Coronary artery (tissue), 2 donors: ENCODE data around the gene TSHZ1.

ENCODE experiments used
- DNase-seq: peaks from one replicate; pipeline ENCODE4 v3.0.0-alpha.2; 2017; ENCODE audit warnings: low spot score
- H3K27ac ChIP-seq, 2 donors: fragments of 200-600 bp; sonication (generic); one replicate each; pipeline ENCODE4 v1.5.1; 2016 to 2019
- H3K4me3 ChIP-seq: fragments of 200-600 bp; sonication (generic); 2 replicates; pipeline ENCODE4 v1.5.1; 2016; ENCODE audit warnings: mild to moderate bottlenecking, moderate library complexity
- TF ChIP-seq, protein P1 (sequence below): fragments of 200-600 bp; sonication (generic); IDR thresholded peaks from one replicate; pipeline ENCODE4 v1.5.1; 2019; ENCODE audit warnings: antibody characterized with exemption

TSHZ1 gene

GRCh38 chr18:75165926-75166325 is 44.7 kb upstream of the TSHZ1 start:
- Histone ChIP-seq H3K4me3 (no peak overlapping the region), H3K27ac (no peak overlapping the region)
- DNase-seq, result peak; percentile 57
- TF ChIP-seq, protein P1, sequence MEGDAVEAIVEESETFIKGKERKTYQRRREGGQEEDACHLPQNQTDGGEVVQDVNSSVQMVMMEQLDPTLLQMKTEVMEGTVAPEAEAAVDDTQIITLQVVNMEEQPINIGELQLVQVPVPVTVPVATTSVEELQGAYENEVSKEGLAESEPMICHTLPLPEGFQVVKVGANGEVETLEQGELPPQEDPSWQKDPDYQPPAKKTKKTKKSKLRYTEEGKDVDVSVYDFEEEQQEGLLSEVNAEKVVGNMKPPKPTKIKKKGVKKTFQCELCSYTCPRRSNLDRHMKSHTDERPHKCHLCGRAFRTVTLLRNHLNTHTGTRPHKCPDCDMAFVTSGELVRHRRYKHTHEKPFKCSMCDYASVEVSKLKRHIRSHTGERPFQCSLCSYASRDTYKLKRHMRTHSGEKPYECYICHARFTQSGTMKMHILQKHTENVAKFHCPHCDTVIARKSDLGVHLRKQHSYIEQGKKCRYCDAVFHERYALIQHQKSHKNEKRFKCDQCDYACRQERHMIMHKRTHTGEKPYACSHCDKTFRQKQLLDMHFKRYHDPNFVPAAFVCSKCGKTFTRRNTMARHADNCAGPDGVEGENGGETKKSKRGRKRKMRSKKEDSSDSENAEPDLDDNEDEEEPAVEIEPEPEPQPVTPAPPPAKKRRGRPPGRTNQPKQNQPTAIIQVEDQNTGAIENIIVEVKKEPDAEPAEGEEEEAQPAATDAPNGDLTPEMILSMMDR, result no peak

DNA sequence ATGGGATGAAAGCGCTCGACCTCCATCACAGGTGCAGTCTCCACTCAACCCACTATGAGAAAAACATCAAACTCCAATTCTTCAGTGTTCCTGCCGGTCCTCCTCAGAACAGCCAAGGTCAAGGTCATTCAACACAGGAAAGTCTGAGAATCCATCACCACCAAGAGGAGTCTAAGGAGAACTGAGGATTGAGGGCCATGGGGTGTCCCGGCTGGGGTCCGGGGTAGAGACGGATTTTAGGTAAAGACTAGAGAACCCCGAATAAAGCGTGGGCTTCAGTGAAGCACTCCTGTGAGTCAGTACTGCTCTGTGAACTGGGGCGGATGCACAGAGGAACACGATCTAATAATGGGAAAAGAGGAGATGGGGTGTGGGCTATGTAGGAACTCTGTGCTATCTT is 43.5 kb upstream of the TSHZ1 start:
- no peak overlapping the region for H3K27ac ChIP-seq
- TF ChIP-seq, protein P1, result no peak
- no peak overlapping the region for H3K4me3 ChIP-seq
- DNase-seq, result peak; percentile 59

GRCh38 chr18:75167759-75168618 is 42.6 kb upstream of the TSHZ1 start:
- no peak overlapping the region for H3K27ac ChIP-seq
- DNase-seq, result peak; percentile 64
- peak overlapping the region; percentile 30 for H3K4me3 ChIP-seq
- TF ChIP-seq, protein P1, result no peak

DNA sequence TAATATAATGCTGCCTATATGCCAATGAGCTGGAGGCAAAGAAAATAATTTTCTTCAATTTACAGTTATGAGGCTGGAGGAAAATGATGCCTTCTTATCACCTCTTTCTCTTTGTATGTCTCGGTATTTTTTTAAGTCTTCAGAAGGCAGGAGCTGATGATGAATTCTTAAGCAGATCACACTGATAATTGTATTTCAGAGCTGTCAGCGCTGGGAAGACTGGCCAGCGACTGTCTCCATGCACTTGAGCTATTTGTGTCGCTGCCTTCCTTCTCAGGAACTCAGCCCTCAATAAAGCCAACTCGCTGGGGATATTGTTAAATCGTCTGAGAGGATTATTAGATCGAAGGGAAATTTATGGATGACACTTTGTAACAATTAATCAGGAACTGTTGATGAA is 42.0 kb upstream of the TSHZ1 start:
- no peak for DNase-seq
- H3K27ac ChIP-seq, result no peak overlapping the region
- TF ChIP-seq, protein P1, result no peak
- no peak overlapping the region for H3K4me3 ChIP-seq

GRCh38 chr18:75169411-75169810 is 41.2 kb upstream of the TSHZ1 start:
- Histone ChIP-seq H3K4me3 (no peak overlapping the region), H3K27ac (no peak overlapping the region)
- TF ChIP-seq, protein P1, result no peak
- DNase-seq, result peak; percentile 31

DNA sequence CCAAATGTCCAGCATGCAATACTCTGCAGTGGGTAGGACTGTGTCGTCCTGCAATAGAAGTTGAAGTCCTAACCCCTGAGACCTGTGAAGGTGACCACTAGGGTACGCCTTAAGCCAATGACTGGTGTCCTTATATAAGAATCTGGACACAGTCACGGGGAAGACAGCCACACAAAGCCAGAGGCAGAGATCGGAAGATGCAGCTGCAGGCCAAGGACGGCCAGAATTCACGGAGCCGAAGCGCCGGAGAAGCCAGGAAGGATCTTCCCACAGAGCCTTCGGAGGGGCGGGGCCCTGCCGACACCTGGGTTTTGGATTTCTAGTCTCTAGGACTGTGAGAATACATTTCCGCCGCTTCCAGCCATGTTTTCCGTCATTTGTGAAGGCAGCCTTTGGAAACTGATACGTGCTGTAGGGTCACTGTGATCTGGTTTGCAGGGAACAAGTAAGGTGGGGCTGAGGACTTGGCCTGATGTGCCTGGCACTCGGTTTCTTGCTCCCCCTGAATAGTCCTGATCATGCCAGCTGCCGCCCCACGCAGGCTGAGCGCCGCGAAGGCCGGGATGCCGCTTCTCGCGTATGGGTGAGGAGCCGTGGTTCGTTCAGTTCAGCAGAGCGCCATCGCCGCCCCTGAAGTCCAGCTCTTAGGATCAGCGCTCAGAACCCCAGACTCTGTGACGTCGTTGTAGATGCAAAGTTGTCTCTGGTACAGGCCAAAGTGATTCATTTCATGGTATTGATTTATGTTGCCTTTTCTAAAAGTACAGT is 40.4 kb upstream of the TSHZ1 start:
- TF ChIP-seq, protein P1, result no peak
- H3K27ac ChIP-seq, result peak overlapping the region in 1 of 2 donors; percentile 25
- peak; percentile 68 for DNase-seq

More for the DNA sequence above, 40.4 kb upstream of the TSHZ1 start:
- no peak overlapping the region for H3K4me3 ChIP-seq
